ENCODE measurements around the gene DUSP9.

Gene DUSP9

DNA sequence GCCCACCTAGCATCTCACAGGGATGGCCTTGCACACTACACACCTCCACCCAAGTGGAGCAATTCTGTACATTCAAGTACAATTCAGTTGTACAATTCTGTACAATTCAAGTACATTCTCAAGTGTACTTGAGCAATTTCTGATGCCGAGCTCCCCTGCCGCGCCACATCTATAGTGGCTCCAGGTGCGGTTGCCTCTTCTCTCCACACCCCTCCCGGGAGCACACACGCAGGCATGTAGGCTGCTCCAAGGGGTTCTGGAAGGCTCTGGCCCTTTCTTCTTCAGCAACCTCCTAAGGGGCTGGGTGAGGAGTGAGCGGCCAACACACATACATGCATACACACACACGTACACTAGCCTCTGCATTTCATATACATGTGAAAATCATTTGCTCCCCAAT, 18.9 kb upstream of the DUSP9 start:
- peaks cover 61% of the 10 kb centered on the region for H3K9me3 Mint-ChIP-seq

DNA sequence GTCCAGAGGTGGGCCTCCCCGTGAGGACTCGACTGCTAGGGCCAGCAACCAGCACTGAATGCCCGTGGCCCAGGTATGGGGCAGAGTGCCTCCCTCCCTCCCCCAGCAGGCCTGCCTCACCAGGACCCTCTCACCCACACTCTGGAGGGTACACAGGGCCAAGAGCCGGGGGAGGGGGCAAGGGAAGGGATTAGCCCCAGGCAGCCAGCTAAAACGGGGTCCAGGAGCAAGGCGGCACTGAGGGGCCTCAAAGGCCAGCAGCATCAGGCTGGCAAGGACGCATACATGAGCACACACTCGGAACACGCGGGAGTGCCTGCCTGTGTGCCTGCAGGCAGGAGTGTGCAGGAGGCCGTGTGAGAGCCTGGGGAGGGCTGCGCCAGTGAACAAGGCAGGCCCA, 18.3 kb upstream of the DUSP9 start:
- Mint-ChIP-seq H3K27me3 (ENCODE audit: low read depth, poor library complexity) (peaks cover 23% of the 10 kb centered on the region), H3K36me3 (ENCODE audit: low read depth) (peaks cover 4% of the 10 kb centered on the region), H3K27ac (no peak overlapping the region), H3K4me1 (peaks cover 4% of the 10 kb centered on the region), H3K4me3 (no peak overlapping the region), H3K9me3 (peaks cover 55% of the 10 kb centered on the region)
- no peak for DNase-seq
- TF ChIP-seq, protein P1, sequence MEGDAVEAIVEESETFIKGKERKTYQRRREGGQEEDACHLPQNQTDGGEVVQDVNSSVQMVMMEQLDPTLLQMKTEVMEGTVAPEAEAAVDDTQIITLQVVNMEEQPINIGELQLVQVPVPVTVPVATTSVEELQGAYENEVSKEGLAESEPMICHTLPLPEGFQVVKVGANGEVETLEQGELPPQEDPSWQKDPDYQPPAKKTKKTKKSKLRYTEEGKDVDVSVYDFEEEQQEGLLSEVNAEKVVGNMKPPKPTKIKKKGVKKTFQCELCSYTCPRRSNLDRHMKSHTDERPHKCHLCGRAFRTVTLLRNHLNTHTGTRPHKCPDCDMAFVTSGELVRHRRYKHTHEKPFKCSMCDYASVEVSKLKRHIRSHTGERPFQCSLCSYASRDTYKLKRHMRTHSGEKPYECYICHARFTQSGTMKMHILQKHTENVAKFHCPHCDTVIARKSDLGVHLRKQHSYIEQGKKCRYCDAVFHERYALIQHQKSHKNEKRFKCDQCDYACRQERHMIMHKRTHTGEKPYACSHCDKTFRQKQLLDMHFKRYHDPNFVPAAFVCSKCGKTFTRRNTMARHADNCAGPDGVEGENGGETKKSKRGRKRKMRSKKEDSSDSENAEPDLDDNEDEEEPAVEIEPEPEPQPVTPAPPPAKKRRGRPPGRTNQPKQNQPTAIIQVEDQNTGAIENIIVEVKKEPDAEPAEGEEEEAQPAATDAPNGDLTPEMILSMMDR (IDR thresholded peaks at IDR 0.05) = no peak

More for the DNA sequence above, 18.9 kb upstream of the DUSP9 start:
- DNase-seq = no peak
- Mint-ChIP-seq H3K27me3 (ENCODE audit: low read depth, poor library complexity) (peaks cover 24% of the 10 kb centered on the region), H3K36me3 (ENCODE audit: low read depth) (peaks cover 4% of the 10 kb centered on the region), H3K4me1 (peaks cover 9% of the 10 kb centered on the region), H3K27ac (no peak overlapping the region), H3K4me3 (no peak overlapping the region)
- TF ChIP-seq, protein P1 (IDR thresholded peaks at IDR 0.05) = no peak

DNA sequence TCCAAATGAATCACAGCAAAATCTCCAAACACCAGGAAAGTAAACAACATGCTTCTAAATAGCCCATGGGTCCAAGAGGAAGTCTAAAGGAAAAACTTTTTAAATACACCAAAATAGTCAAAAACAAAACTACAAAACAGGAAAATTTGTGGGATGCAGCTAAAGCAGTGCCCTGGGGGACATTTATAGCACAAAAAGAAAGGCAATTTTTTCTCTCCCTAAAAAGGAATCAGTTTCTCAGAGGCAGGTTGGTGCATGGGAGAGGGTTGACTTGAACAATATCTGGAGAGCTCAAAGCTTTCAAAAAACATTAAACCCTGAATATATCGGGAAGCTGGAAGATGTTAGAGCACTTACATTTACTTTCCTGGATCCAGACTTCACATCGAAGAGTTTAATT, 15.7 kb upstream of the DUSP9 start:
- DNase-seq = no peak
- peaks cover 62% of the 10 kb centered on the region for H3K9me3 Mint-ChIP-seq
- no peak overlapping the region for H3K27ac Mint-ChIP-seq
- H3K4me1 Mint-ChIP-seq = peaks cover 9% of the 10 kb centered on the region
- TF ChIP-seq, protein P1 (IDR thresholded peaks at IDR 0.05) = no peak
- H3K4me3 Mint-ChIP-seq = no peak overlapping the region
- H3K36me3 Mint-ChIP-seq (ENCODE audit: low read depth) = peaks cover 4% of the 10 kb centered on the region
- H3K27me3 Mint-ChIP-seq (ENCODE audit: low read depth, poor library complexity) = peaks cover 26% of the 10 kb centered on the region

DNA sequence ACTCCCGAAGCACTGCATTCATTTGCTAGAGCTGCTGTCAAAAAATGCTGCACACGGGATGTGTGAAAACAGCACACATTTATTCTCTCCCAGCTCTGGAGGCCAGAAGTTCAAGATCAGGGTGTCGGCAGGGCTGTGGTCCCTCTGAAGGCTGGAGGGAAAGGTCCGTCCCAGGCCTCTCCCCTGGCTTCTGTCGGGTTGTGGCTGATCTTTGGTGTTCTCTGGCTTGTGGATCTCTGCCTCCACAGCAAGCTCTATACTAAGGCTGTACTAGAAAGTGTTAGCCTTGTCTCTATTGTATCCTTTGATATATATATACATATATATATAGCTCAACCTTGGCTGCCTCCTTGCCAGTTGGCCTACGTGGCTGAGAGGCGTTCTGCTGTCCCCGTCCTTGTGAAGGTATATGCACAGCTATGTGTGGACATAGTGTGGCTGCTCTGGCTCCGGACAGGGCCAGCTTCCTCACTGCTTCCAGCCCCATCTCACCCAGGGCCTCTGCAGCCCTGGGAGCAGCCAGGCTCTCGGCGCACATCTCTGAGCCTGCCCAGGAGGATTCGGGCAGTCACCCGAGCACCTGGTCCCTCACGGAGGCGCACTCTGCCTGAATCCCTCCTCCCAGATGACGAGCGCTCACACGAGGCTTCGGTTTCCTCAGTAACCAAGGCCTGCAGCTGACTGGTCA, 15.0 kb upstream of the DUSP9 start:
- H3K36me3 Mint-ChIP-seq (ENCODE audit: low read depth) = peaks cover 4% of the 10 kb centered on the region
- peaks cover 59% of the 10 kb centered on the region for H3K9me3 Mint-ChIP-seq
- TF ChIP-seq, protein P1 (IDR thresholded peaks at IDR 0.05) = no peak
- peaks cover 9% of the 10 kb centered on the region for H3K4me1 Mint-ChIP-seq
- no peak overlapping the region for H3K4me3 Mint-ChIP-seq
- H3K27ac Mint-ChIP-seq = no peak overlapping the region
- DNase-seq = no peak
- H3K27me3 Mint-ChIP-seq (ENCODE audit: low read depth, poor library complexity) = peaks cover 26% of the 10 kb centered on the region

DNA sequence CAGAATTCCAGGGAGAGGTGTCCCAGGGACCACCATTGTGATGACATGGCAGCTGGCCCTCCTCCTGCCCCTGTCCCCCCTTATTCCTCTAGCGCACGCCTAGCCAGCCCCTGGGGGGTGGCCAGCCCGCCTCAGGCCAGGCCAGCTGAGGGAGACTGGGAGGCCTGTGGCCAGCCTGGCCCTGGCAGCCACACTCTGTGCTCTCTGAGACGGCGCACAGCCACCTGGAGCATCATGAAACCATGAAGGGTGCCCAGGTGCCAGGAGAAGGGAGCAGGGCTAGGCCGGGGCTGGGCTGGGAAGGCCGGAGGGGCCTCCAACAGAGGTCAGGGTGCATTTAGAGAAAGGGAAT, 14.4 kb upstream of the DUSP9 start:
- Mint-ChIP-seq H3K4me1 (peaks cover 10% of the 10 kb centered on the region), H3K36me3 (ENCODE audit: low read depth) (peaks cover 4% of the 10 kb centered on the region), H3K27ac (no peak overlapping the region), H3K9me3 (peaks cover 58% of the 10 kb centered on the region), H3K4me3 (no peak overlapping the region), H3K27me3 (ENCODE audit: low read depth, poor library complexity) (peaks cover 24% of the 10 kb centered on the region)
- TF ChIP-seq, protein P1 (IDR thresholded peaks at IDR 0.05) = no peak
- no peak for DNase-seq

DNA sequence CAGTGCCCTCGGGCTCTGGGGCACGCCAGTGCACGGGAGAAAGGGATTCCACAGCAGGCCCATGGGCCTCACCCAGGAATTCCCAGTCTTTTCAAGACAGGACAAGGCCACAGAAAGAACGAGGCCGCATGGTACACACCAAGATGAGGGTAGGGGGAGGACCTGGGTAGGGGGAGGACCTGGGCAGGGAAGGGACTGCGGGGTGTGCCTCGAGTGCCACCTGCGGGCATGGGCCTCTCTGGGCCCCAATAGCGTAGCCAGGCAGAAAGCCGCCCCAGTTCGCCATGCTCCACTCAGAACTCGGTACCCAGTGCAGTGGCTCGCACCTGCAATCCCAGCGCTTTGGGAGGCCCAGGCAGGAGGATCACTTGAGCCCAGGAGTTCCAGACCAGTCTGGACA, 14.0 kb upstream of the DUSP9 start:
- H3K27ac Mint-ChIP-seq = no peak overlapping the region
- H3K4me1 Mint-ChIP-seq = peaks cover 14% of the 10 kb centered on the region
- peaks cover 4% of the 10 kb centered on the region for H3K36me3 Mint-ChIP-seq (ENCODE audit: low read depth)
- TF ChIP-seq, protein P1 (IDR thresholded peaks at IDR 0.05) = no peak
- H3K9me3 Mint-ChIP-seq = peaks cover 61% of the 10 kb centered on the region
- peaks cover 22% of the 10 kb centered on the region for H3K27me3 Mint-ChIP-seq (ENCODE audit: low read depth, poor library complexity)
- DNase-seq = no peak
- no peak overlapping the region for H3K4me3 Mint-ChIP-seq
